Neuron (in vitro differentiated cells): Measurements from ENCODE around the gene TRAPPC5.

ENCODE experiments used
- H2AFZ ChIP-seq: one replicate; pipeline ENCODE4 v1.6.1; 2013; ENCODE audit warnings: low read depth, mild to moderate bottlenecking, inconsistent platforms, low read length, moderate library complexity
- H3K27me3 ChIP-seq: one replicate; pipeline ENCODE4 v1.6.1; 2013; ENCODE audit warnings: low read length; ENCODE audit not compliant: insufficient read depth
- H3K36me3 ChIP-seq: one replicate; pipeline ENCODE4 v1.6.1; 2013; ENCODE audit warnings: low read length; ENCODE audit not compliant: insufficient read depth
- H3K4me1 ChIP-seq: one replicate; pipeline ENCODE4 v1.6.1; 2013; ENCODE audit warnings: low read length; ENCODE audit not compliant: insufficient read depth
- H3K4me3 ChIP-seq: 2 replicates; pipeline ENCODE4 v1.5.1; 2013; ENCODE audit warnings: mild to moderate bottlenecking, low read length, moderate library complexity
- H3K9me3 ChIP-seq: one replicate; pipeline ENCODE4 v1.6.1; 2013; ENCODE audit warnings: low read length

TRAPPC5 gene

GRCh38 chr19:7680606-7681339 lies at the start of gene TRAPPC5:
Gene TRAPPC5 (plus strand): TSS chr19:7680833. CDS start chr19:7682254, 1,421 bp downstream.
- peaks cover 16% of the 10 kb centered on the region for H3K36me3 ChIP-seq
- peak within 1 kb of the TSS; percentile 60 for H2AFZ ChIP-seq
- peak within 1 kb of the TSS; percentile 59 for H3K4me3 ChIP-seq
- peaks cover 8% of the 10 kb centered on the region for H3K4me1 ChIP-seq
- no peaks in the 10 kb centered on the region for H3K9me3 ChIP-seq
- H3K27me3 ChIP-seq, result peaks cover 5% of the 10 kb centered on the region

GRCh38 chr19:7631577-7631976 lies 49.1 kb upstream of the TRAPPC5 start:
- Histone ChIP-seq H3K4me1 (peaks cover 22% of the 10 kb centered on the region), H3K9me3 (no peaks in the 10 kb centered on the region), H3K36me3 (peaks cover 9% of the 10 kb centered on the region), H3K4me3 (no peak overlapping the region), H3K27me3 (peaks cover 7% of the 10 kb centered on the region), H2AFZ (no peak overlapping the region)

GRCh38 chr19:7632340-7633203 lies 48.1 kb upstream of the TRAPPC5 start:
- H3K4me1 ChIP-seq, result peaks cover 22% of the 10 kb centered on the region
- no peaks in the 10 kb centered on the region for H3K9me3 ChIP-seq
- H2AFZ ChIP-seq, result no peak overlapping the region
- H3K36me3 ChIP-seq, result peaks cover 9% of the 10 kb centered on the region
- H3K4me3 ChIP-seq, result no peak overlapping the region
- H3K27me3 ChIP-seq, result peaks cover 13% of the 10 kb centered on the region

- H3K36me3 ChIP-seq, result peaks cover 9% of the 10 kb centered on the region
- no peaks in the 10 kb centered on the region for H3K9me3 ChIP-seq
- H3K27me3 ChIP-seq, result peaks cover 14% of the 10 kb centered on the region
- H2AFZ ChIP-seq, result no peak within 1 kb of the TSS
- peaks cover 15% of the 10 kb centered on the region for H3K4me1 ChIP-seq
- H3K4me3 ChIP-seq, result no peak within 1 kb of the TSS
Observed at GRCh38 chr19:7633698-7634097, 46.9 kb upstream of the TRAPPC5 start, which contains the start of gene PCP2. Gene PCP2 (minus strand): TSS chr19:7633719. CDS start chr19:7633457, 262 bp downstream.

GRCh38 chr19:7635670-7636069 lies 45.0 kb upstream of the TRAPPC5 start:
- Histone ChIP-seq H2AFZ (no peak overlapping the region), H3K36me3 (peaks cover 9% of the 10 kb centered on the region), H3K27me3 (peaks cover 14% of the 10 kb centered on the region), H3K4me3 (no peak overlapping the region), H3K9me3 (no peaks in the 10 kb centered on the region), H3K4me1 (peaks cover 5% of the 10 kb centered on the region)

- Histone ChIP-seq H3K36me3 (peaks cover 9% of the 10 kb centered on the region), H3K27me3 (peaks cover 14% of the 10 kb centered on the region), H3K4me1 (no peaks in the 10 kb centered on the region), H3K9me3 (no peaks in the 10 kb centered on the region), H2AFZ (no peak overlapping the region), H3K4me3 (no peak overlapping the region)
Observed at GRCh38 chr19:7636317-7636690, 44.3 kb upstream of the TRAPPC5 start.

- Histone ChIP-seq H3K4me3 (no peak within 1 kb of the TSS), H2AFZ (no peak within 1 kb of the TSS), H3K9me3 (no peaks in the 10 kb centered on the region), H3K27me3 (peaks cover 14% of the 10 kb centered on the region), H3K4me1 (no peaks in the 10 kb centered on the region), H3K36me3 (peaks cover 7% of the 10 kb centered on the region)
Observed at GRCh38 chr19:7636691-7637373, 43.8 kb upstream of the TRAPPC5 start, which contains the start of gene STXBP2. Gene STXBP2 (plus strand): TSS chr19:7637110. CDS start chr19:7637150, 40 bp downstream.

- H2AFZ ChIP-seq, result no peak overlapping the region
- H3K27me3 ChIP-seq, result peaks cover 14% of the 10 kb centered on the region
- no peak overlapping the region for H3K4me3 ChIP-seq
- H3K4me1 ChIP-seq, result no peaks in the 10 kb centered on the region
- no peaks in the 10 kb centered on the region for H3K9me3 ChIP-seq
- H3K36me3 ChIP-seq, result no peaks in the 10 kb centered on the region
Observed at GRCh38 chr19:7637374-7638256, 43.0 kb upstream of the TRAPPC5 start.

- H3K27me3 ChIP-seq, result peaks cover 14% of the 10 kb centered on the region
- no peaks in the 10 kb centered on the region for H3K9me3 ChIP-seq
- H2AFZ ChIP-seq, result no peak overlapping the region
- H3K4me1 ChIP-seq, result no peaks in the 10 kb centered on the region
- no peaks in the 10 kb centered on the region for H3K36me3 ChIP-seq
- no peak overlapping the region for H3K4me3 ChIP-seq
Observed at GRCh38 chr19:7638802-7639465, 41.7 kb upstream of the TRAPPC5 start.

GRCh38 chr19:7639863-7640348 lies 40.7 kb upstream of the TRAPPC5 start:
- H3K27me3 ChIP-seq, result peaks cover 14% of the 10 kb centered on the region
- H3K4me3 ChIP-seq, result no peak overlapping the region
- no peaks in the 10 kb centered on the region for H3K9me3 ChIP-seq
- no peaks in the 10 kb centered on the region for H3K4me1 ChIP-seq
- H3K36me3 ChIP-seq, result no peaks in the 10 kb centered on the region
- no peak overlapping the region for H2AFZ ChIP-seq

- peaks cover 14% of the 10 kb centered on the region for H3K27me3 ChIP-seq
- H3K4me3 ChIP-seq, result no peak overlapping the region
- H2AFZ ChIP-seq, result no peak overlapping the region
- no peaks in the 10 kb centered on the region for H3K36me3 ChIP-seq
- no peaks in the 10 kb centered on the region for H3K4me1 ChIP-seq
- no peaks in the 10 kb centered on the region for H3K9me3 ChIP-seq
Observed at GRCh38 chr19:7640803-7641202, 39.8 kb upstream of the TRAPPC5 start.
